GM23338 (cell line): Measurements from ENCODE around the gene PSMA1. TPM values are rescaled to one million over a fixed set of nuclear protein-coding genes. Genes with fewer than 3 reads are reported as not detected.
"Not testable (repeated sequence)": the region's sequence is repeated elsewhere in the genome, so short reads cannot be mapped to it uniquely, and the experiment has no call there.

Experiments
- ATAC-seq: fragments of 200-7000 bp; cut with Tn5 transposase; 3 replicates; pipeline ENCODE4 v1.9.1; 2020
- DNase-seq: peaks from one replicate; pipeline ENCODE4 v3.0.0-alpha.2; 2015; ENCODE audit warnings: low spot score
- H2AFZ ChIP-seq: fragments of 200-600 bp; sonication (generic); 2 replicates; pipeline ENCODE4 v1.8.0; 2016; ENCODE audit warnings: antibody characterized with exemption, mild to moderate bottlenecking, moderate library complexity
- H3F3A ChIP-seq: fragments of 200-600 bp; sonication (generic); replicated peaks from 2 replicates; pipeline ENCODE4 v1.8.0; 2017; ENCODE audit warnings: antibody characterized with exemption, mixed run types, low read depth
- H3K27ac ChIP-seq: fragments of 200-600 bp; sonication (generic); 2 replicates; pipeline ENCODE4 v1.6.1; 2016; ENCODE audit warnings: low read depth
- H3K27me3 ChIP-seq: fragments of 200-600 bp; sonication (generic); 2 replicates; pipeline ENCODE4 v1.8.0; 2016; ENCODE audit warnings: mild to moderate bottlenecking, mixed run types, moderate library complexity; ENCODE audit not compliant: insufficient read depth
- H3K36me3 ChIP-seq: fragments of 200-600 bp; sonication (generic); 2 replicates; pipeline ENCODE4 v1.8.0; 2016; ENCODE audit warnings: mild to moderate bottlenecking; ENCODE audit not compliant: insufficient read depth
- H3K4me1 ChIP-seq: fragments of 200-600 bp; sonication (generic); 2 replicates; pipeline ENCODE4 v1.8.0; 2016; ENCODE audit warnings: mild to moderate bottlenecking, moderate library complexity; ENCODE audit not compliant: insufficient read depth
- H3K4me2 ChIP-seq: fragments of 200-600 bp; sonication (generic); 2 replicates; pipeline ENCODE4 v1.7.1; 2017; ENCODE audit warnings: mixed run types
- H3K4me3 ChIP-seq: fragments of 200-600 bp; sonication (generic); 2 replicates; pipeline ENCODE4 v1.6.1; 2016; ENCODE audit warnings: mixed run types
- H3K79me2 ChIP-seq: fragments of 200-600 bp; sonication (generic); replicated peaks from 2 replicates; pipeline ENCODE4 v1.8.0; 2017; ENCODE audit warnings: mild to moderate bottlenecking; ENCODE audit not compliant: insufficient read depth
- H3K9me2 ChIP-seq: fragments of 200-600 bp; sonication (generic); 2 replicates; pipeline ENCODE4 v1.8.0; 2017; ENCODE audit not compliant: insufficient read depth
- H4K20me1 ChIP-seq: fragments of 200-600 bp; sonication (generic); replicated peaks from 2 replicates; pipeline ENCODE4 v1.8.0; 2017; ENCODE audit warnings: mild to moderate bottlenecking; ENCODE audit not compliant: insufficient read depth
- H3K27ac Mint-ChIP-seq: 2 replicates; pipeline ENCODE4 v1.8.0; 2020; ENCODE audit warnings: inconsistent platforms, mild to moderate bottlenecking, moderate library complexity, mixed read lengths
- H3K27me3 Mint-ChIP-seq: 3 replicates; pipeline ENCODE4 v1.8.0; 2022; ENCODE audit warnings: low read depth, mild to moderate bottlenecking, moderate library complexity, mixed read lengths, inconsistent platforms; ENCODE audit not compliant: insufficient read depth, poor library complexity
- H3K36me3 Mint-ChIP-seq: 3 replicates; pipeline ENCODE4 v1.8.0; 2021; ENCODE audit warnings: low read depth, mild to moderate bottlenecking, inconsistent platforms, moderate library complexity, mixed read lengths
- H3K4me1 Mint-ChIP-seq: 3 replicates; pipeline ENCODE4 v1.8.0; 2020; ENCODE audit warnings: mild to moderate bottlenecking, inconsistent platforms, mixed read lengths
- H3K4me3 Mint-ChIP-seq: 3 replicates; pipeline ENCODE4 v1.8.0; 2021; ENCODE audit warnings: moderate library complexity, mild to moderate bottlenecking, inconsistent platforms, mixed read lengths
- H3K9me3 Mint-ChIP-seq: 3 replicates; pipeline ENCODE4 v1.8.0; 2020; ENCODE audit warnings: moderate library complexity, mild to moderate bottlenecking, inconsistent platforms, mixed read lengths
- EZH2 ChIP-seq: fragments of 200-600 bp; sonication (generic); IDR thresholded peaks from one replicate; pipeline ENCODE4 v1.8.0; 2017; ENCODE audit warnings: antibody characterized with exemption, mild to moderate bottlenecking, low read depth; ENCODE audit not compliant: unreplicated experiment
- ZNF331 ChIP-seq: fragments of 250-450 bp; sonication (Bioruptor Pico); IDR thresholded peaks from 2 replicates; pipeline ENCODE4 v1.5.0; 2020; ENCODE audit warnings: low read depth, mild to moderate bottlenecking, moderate library complexity
- polyA plus RNA-seq: library from polyadenylated mRNA; unstranded; fragments of >200 nt; fragmentation: Nextera tagmentation; extraction: Ambion mirVana; gene quantifications from 2 replicates; pipeline ENCODE4 v1.2.1, GENCODE V29; 2016
- total RNA-seq: library from RNA; depleted of rRNA; stranded (reverse); fragments of >200 nt; shearing (Covaris generic); gene quantifications from 2 replicates; pipeline ENCODE4 v1.2.3, GENCODE V29; 2014
- TF ChIP-seq, protein P1 (sequence below), 2 experiments: fragments of 200-600 bp in 1 of 2; sonication (generic) in 1 of 2; conservative IDR thresholded peaks; 2 replicates each; pipeline versions ENCODE4 v1.5.1 to v1.6.1; 2016 to 2017; ENCODE audit warnings: antibody characterized with exemption in 2 of 2, low read depth in 2 of 2, mild to moderate bottlenecking in 2 of 2, moderate library complexity in 1 of 2

The PSMA1 gene
- total and polyA plus RNA-seq, 2 experiments from 2014 or later, result 169 to 338 TPM

DNA sequence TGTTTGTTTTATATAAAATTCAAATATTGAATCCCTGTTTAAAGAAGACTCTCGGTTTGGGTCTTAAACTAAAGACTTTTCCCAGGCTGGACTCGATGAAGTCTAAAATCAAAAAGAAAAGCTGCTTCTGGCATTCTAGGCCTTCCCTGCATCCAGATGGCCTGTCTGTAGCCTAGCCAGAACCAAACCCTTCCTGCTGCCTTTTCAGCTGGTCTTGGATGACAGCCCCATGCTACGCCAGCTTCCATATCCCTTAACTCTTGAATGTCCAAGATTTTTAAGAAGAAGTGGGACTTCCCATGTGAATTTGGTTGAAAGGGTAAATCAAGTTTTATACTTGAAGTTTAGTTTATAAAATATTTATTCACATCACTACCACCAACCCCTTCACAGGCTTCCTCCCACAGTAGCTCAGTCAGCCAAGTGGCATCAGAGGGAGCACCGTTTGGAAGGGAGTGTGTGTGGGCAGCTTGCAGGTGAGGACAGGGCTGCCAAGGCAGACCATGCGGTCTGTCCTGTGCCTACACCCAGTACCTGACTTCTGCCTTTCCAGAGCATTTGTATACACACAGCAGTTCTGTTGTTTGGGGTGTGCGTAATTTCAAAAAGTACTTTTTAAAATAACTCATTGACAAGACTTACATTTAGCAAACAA, 18.2 kb upstream of the PSMA1 start:
- no peaks in the 10 kb centered on the region for H3K79me2 ChIP-seq
- no peak for TF ChIP-seq ZNF331 (CRISPR knock-in tag)
- H3K4me2 ChIP-seq, result no peak overlapping the region

DNA sequence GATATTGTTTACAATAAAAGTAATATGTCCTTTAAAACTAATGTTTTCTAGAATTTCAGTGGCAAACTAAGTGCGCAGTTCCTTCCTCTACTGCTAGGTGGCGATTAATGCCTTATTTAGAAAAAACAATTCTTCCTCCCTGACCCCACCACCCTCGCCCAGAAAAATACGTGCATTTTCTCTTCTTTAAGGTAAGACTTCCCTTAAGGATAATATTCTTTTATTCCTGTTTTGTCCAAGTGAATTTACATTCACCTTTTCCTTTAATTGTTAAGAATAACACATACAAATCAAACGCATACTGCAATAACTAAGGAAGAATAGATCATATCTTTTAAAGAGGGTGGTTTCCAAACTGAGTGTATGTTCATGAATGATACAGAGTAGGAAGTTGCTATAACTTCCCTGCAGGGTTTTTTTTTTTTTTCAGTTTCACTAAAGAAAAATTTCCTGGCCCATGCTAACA, 17.0 kb upstream of the PSMA1 start:
- no peaks in the 10 kb centered on the region for H3K27me3 ChIP-seq
- DNase-seq (peak; percentile 77), ATAC-seq (peak; percentile 27; the same call in 1 of the 3 replicates)
- H3K4me2 ChIP-seq, result no peak overlapping the region
- no peaks in the 10 kb centered on the region for H3K36me3 ChIP-seq
- Mint-ChIP-seq H3K9me3 (no peaks in the 10 kb centered on the region), H3K27me3 (no peaks in the 10 kb centered on the region), H3K4me3 (no peak overlapping the region), H3K36me3 (no peaks in the 10 kb centered on the region), H3K4me1 (peaks cover 21% of the 10 kb centered on the region), H3K27ac (no peak overlapping the region)
- no peaks in the 10 kb centered on the region for H4K20me1 ChIP-seq
- no peak overlapping the region for H3K27ac ChIP-seq
- H3F3A ChIP-seq, result peaks cover 3% of the 10 kb centered on the region; the same call in 1 of the 2 replicates
- no peak overlapping the region for H3K4me3 ChIP-seq
- H3K79me2 ChIP-seq, result no peaks in the 10 kb centered on the region
- H3K4me1 ChIP-seq, result peaks cover 26% of the 10 kb centered on the region
- no peak overlapping the region for H2AFZ ChIP-seq
- no peaks in the 10 kb centered on the region for H3K9me2 ChIP-seq
- TF ChIP-seq EZH2, result no peak
- TF ChIP-seq, protein P1, sequence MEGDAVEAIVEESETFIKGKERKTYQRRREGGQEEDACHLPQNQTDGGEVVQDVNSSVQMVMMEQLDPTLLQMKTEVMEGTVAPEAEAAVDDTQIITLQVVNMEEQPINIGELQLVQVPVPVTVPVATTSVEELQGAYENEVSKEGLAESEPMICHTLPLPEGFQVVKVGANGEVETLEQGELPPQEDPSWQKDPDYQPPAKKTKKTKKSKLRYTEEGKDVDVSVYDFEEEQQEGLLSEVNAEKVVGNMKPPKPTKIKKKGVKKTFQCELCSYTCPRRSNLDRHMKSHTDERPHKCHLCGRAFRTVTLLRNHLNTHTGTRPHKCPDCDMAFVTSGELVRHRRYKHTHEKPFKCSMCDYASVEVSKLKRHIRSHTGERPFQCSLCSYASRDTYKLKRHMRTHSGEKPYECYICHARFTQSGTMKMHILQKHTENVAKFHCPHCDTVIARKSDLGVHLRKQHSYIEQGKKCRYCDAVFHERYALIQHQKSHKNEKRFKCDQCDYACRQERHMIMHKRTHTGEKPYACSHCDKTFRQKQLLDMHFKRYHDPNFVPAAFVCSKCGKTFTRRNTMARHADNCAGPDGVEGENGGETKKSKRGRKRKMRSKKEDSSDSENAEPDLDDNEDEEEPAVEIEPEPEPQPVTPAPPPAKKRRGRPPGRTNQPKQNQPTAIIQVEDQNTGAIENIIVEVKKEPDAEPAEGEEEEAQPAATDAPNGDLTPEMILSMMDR (conservative IDR thresholded peaks at IDR 0.05; ENCODE audit: low read depth in 2 of 2), result peak; percentile 66 to 82

More for the DNA sequence above, 18.2 kb upstream of the PSMA1 start:
- Histone ChIP-seq H3K9me2 (no peaks in the 10 kb centered on the region), H4K20me1 (no peaks in the 10 kb centered on the region), H3K27ac (0 out of 2 replicates have a peak overlapping the region, but pooled peaks have one; percentile 27), H3K36me3 (no peaks in the 10 kb centered on the region), H2AFZ (no peak overlapping the region), H3F3A (peaks cover 3% of the 10 kb centered on the region; the same call in 1 of the 2 replicates), H3K27me3 (no peaks in the 10 kb centered on the region), H3K4me1 (peaks cover 33% of the 10 kb centered on the region), H3K4me3 (no peak overlapping the region)
- no peak for ATAC-seq
- no peak overlapping the region for H3K27ac Mint-ChIP-seq
- H3K36me3 Mint-ChIP-seq, result no peaks in the 10 kb centered on the region
- no peak overlapping the region for H3K4me3 Mint-ChIP-seq
- peaks cover 25% of the 10 kb centered on the region for H3K4me1 Mint-ChIP-seq
- DNase-seq, result no peak
- no peaks in the 10 kb centered on the region for H3K27me3 Mint-ChIP-seq
- no peaks in the 10 kb centered on the region for H3K9me3 Mint-ChIP-seq

DNA sequence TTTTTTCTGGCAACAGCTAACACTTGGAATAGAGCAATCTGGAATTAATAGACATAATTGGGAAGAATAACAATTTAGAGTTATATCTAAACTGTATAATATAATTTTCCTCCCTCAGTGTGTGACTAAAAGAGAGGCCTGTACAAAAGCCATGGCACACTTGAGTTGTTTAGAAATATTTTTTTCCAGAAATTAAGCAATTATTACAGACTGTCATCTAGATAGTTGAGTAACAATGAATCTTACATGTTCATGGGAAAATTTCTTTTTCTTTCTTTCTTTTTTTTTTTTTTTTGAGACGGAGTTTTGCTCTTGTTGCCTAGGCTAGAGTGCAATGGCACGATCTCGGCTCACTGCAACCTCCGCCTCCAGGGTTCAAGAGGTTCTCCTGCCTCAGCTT, 15.0 kb upstream of the PSMA1 start:
- not testable (repeated sequence) for H3K27me3 Mint-ChIP-seq, H3K79me2 ChIP-seq, DNase-seq, H3K36me3 Mint-ChIP-seq, H3K36me3 ChIP-seq, H3K4me1 Mint-ChIP-seq, H3K4me3 Mint-ChIP-seq, H3K4me3 ChIP-seq, H2AFZ ChIP-seq, H3K27ac ChIP-seq, H4K20me1 ChIP-seq, H3K27me3 ChIP-seq, ATAC-seq, H3K9me3 Mint-ChIP-seq, H3K4me2 ChIP-seq, H3F3A ChIP-seq, H3K4me1 ChIP-seq, H3K9me2 ChIP-seq, H3K27ac Mint-ChIP-seq
